Naive thymus-derived CD8-positive, alpha-beta T cell (primary cell): ENCODE results near the gene MYL5. TPM values are rescaled to one million over a fixed set of nuclear protein-coding genes. Genes with fewer than 3 reads are reported as not detected.

Source experiments
- ATAC-seq, 2 donors: fragments of 150-1000 bp; cut with Tn5 transposase in 1 of 2; sonication (Bioruptor Pico), chemical (Tn5 transposase) in 1 of 2; 1 replicate in 1 of 2; 2 replicates in 1 of 2; pipeline ENCODE4 v1.10.0; 2021; ENCODE audit warnings: mild to moderate bottlenecking in 2 of 2, moderate library complexity in 2 of 2
- POLR2A ChIA-PET: fragments of 350-600 bp; sonication (Branson Sonifier 250); formaldehyde crosslinking; loops from one replicate; lab custom pipeline; 2021; ENCODE audit warnings: antibody characterized with exemption; lab: Charles Lee
- DNase-seq, 10 donors: peaks; one replicate each; pipeline versions ENCODE4 v3.0.0 to v3.0.0-alpha.2; 2020 to 2022
- H3K27ac Mint-ChIP-seq, 10 donors: one replicate each; pipeline ENCODE4 v1.8.0; 2020 to 2022; ENCODE audit warnings: mild to moderate bottlenecking in 10 of 10, mixed read lengths in 10 of 10, moderate library complexity in 4 of 10, inconsistent platforms in 1 of 10
- H3K27me3 Mint-ChIP-seq, 5 donors: one replicate each; pipeline ENCODE4 v1.8.0; 2021 to 2022; ENCODE audit warnings: mixed read lengths in 5 of 5
- H3K36me3 Mint-ChIP-seq, 3 donors: one replicate each; pipeline ENCODE4 v1.8.0; 2020 to 2022; ENCODE audit warnings: mixed read lengths in 3 of 3, mild to moderate bottlenecking in 2 of 3, inconsistent platforms in 1 of 3
- H3K4me1 Mint-ChIP-seq, 4 donors: one replicate each; pipeline ENCODE4 v1.8.0; 2021 to 2022; ENCODE audit warnings: mixed read lengths in 4 of 4
- H3K4me3 Mint-ChIP-seq, 10 donors: one replicate each; pipeline ENCODE4 v1.8.0; 2020 to 2022; ENCODE audit warnings: mild to moderate bottlenecking in 10 of 10, mixed read lengths in 10 of 10, moderate library complexity in 6 of 10, inconsistent platforms in 1 of 10
- H3K9me3 Mint-ChIP-seq, 9 donors: one replicate each; pipeline ENCODE4 v1.8.0; 2020 to 2022; ENCODE audit warnings: mixed read lengths in 9 of 9, mild to moderate bottlenecking in 3 of 9, inconsistent platforms in 1 of 9, moderate library complexity in 1 of 9
- polyA plus RNA-seq, 3 donors: library from polyadenylated mRNA; unstranded; fragments of 300-500 nt; fragmentation: Illumina TruSeq; gene quantifications; one replicate each; pipeline ENCODE4 v1.2.3, GENCODE V29; 2021
- total RNA-seq, 8 experiments: library from RNA in 2 of 8; stranded (reverse) in 2 of 8; gene quantifications; one replicate each; pipeline ENCODE4 v1.2.3 and lab custom pipeline; 2021 to 2026

The MYL5 gene
- total and polyA plus RNA-seq, 5 experiments from 2014 or later, result 3.1 to 35.6 (median 13.9) TPM

DNA sequence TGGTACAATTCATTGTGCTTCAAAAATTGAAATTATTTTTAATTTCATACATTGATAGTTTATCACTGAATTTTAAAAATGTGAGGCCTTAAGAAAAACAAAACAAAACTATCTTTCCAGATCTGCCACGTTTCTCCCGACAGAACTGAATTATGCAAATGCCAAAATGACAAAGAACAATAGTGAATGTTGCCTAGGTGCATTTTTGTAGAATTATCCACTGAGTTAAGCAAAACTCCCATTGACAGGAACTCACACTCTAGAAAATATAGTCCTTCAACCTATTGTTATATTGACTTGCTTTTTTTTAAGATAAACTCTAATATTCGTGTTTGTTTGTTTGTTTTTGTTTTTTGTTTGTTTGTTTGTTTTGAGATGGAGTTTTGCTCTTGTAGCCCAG lies 37.8 kb downstream of the MYL5 start:
- no peak overlapping the region for H3K27ac Mint-ChIP-seq
- H3K36me3 Mint-ChIP-seq, result peaks cover 0 to 5% (median 0%) of the 10 kb centered on the region in 3 donors
- H3K27me3 Mint-ChIP-seq, result no peaks in the 10 kb centered on the region
- H3K4me1 Mint-ChIP-seq, result peaks cover 15 to 44% (median 38%) of the 10 kb centered on the region in 4 donors
- no peaks in the 10 kb centered on the region for H3K9me3 Mint-ChIP-seq
- POLR2A ChIA-PET, result no interaction called here
- H3K4me3 Mint-ChIP-seq, result no peak overlapping the region
- DNase-seq, result no peak
- ATAC-seq, result no peak

DNA sequence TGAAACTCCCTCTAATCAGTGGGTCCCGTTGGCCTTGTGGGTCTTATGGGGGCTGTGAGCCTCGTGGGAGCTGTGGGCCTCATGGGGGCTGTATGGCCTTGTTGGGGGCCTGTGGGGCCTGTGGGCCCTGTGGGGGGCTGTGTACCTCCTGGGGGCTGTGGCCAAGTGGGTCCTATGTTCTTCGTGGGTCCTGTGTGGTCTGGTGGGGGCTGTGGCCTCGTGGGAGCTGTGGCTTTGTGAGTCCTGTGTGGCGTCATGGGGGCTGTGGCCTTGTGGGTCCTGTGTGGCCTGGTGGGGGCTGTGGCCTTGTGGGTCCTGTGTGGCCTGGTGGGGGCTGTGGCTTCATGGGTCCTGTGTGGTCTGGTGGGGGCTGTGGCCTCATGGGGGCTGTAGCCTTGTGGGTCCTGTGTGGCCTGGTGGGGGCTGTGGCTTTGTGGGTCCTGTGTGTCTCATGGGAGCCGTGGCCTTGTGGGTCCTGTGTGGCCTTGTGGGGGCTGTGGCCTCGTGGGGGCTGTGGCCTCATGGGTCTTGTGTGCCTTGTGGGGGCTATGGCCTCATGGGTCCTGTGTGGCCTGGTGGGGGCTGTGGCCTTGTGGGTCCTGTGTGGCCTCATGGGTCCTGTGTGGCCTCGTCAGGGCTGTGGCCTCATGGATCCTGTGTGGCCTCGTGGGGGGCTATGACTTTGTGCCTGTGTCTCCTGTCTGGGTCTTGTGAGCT lies 38.7 kb downstream of the MYL5 start:
- peaks cover 0 to 5% (median 0%) of the 10 kb centered on the region in 3 donors for H3K36me3 Mint-ChIP-seq
- H3K27me3 Mint-ChIP-seq, result no peaks in the 10 kb centered on the region
- DNase-seq (peak in 1 of 10 donors; percentile 50), ATAC-seq (no peak)
- POLR2A ChIA-PET, result no interaction called here
- H3K9me3 Mint-ChIP-seq, result no peaks in the 10 kb centered on the region
- no peak overlapping the region for H3K4me3 Mint-ChIP-seq
- peaks cover 21 to 50% (median 44%) of the 10 kb centered on the region in 4 donors for H3K4me1 Mint-ChIP-seq
- H3K27ac Mint-ChIP-seq, result peak overlapping the region in 1 of 10 donors; percentile 56

GRCh38 chr4:714087-714486 lies 39.7 kb downstream of the MYL5 start:
- no peaks in the 10 kb centered on the region for H3K9me3 Mint-ChIP-seq
- H3K4me1 Mint-ChIP-seq, result peaks cover 15 to 45% (median 38%) of the 10 kb centered on the region in 4 donors
- no peak for ATAC-seq
- POLR2A ChIA-PET, result no interaction called here
- H3K27ac Mint-ChIP-seq, result peak overlapping the region in 1 of 10 donors; percentile 84
- H3K4me3 Mint-ChIP-seq, result no peak overlapping the region
- DNase-seq, result peak in 1 of 10 donors; percentile 37
- no peaks in the 10 kb centered on the region for H3K27me3 Mint-ChIP-seq
- H3K36me3 Mint-ChIP-seq, result peaks cover 0 to 5% (median 0%) of the 10 kb centered on the region in 3 donors

DNA sequence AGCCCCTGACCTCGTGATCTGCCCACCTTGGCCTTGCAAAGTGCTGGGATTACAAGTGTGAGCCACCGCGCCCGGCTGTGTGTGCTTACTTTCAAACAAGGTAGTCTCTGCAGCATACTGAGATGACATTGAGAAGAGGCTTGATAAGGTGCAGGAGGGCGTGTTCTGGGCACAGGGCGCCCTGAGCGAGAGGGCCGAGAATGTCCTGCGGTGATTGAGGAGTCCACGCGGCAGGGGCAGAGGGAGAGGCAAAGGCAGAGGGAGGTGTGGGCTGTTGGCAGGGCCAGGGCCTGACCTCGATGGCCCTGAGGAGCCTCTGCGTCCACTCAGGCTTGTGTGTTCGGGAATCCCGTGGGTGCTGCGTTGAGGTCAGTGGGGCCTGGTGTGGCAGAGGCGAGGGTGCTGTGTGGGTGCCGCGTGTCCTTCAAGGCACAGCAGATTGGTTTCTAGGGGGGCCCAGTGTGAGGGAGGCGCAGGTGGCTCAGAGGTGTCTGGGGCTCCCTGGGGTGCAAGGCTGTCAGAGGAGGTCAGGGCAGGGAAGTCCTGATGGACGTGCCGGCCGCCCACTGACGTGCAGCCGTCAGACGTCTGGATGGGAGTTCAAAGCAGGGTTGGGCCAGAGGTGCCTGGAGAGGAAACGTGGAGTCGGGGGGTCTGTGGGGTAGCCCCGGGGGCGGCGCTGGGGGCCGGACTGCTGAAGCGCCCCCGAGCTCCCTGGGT lies 43.4 kb downstream of the MYL5 start:
- Mint-ChIP-seq H3K36me3 (peaks cover 0 to 8% (median 3%) of the 10 kb centered on the region in 3 donors), H3K27ac (peak overlapping the region in 3 of 10 donors; percentile 66 to 81 (median 73)), H3K27me3 (no peaks in the 10 kb centered on the region), H3K9me3 (no peaks in the 10 kb centered on the region), H3K4me1 (peaks cover 17 to 47% (median 32%) of the 10 kb centered on the region in 4 donors), H3K4me3 (no peak overlapping the region)
- POLR2A ChIA-PET, result no interaction called here
- ATAC-seq (no peak), DNase-seq (peak in 1 of 10 donors; percentile 34)

DNA sequence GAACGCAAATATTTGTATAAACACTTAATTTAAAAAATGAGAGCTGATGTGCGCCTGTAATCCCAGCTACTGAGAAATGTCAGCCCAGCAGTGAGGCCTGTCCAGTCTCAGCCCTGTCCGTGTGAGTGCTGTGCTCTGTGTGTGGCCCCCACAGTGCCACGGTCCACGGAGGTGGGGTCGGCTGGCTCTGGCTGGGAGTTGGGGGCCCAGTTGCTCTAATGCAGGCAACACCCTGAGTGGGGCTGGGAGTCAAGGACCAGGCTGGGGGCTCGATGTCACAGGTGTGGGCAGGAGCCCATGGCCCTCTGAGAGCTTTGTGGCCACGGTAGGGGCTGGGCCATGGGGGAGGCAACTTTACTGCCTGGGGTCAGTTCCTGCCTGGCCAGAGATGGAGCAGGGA lies 44.1 kb downstream of the MYL5 start:
- no peak for ATAC-seq
- Mint-ChIP-seq H3K4me1 (peaks cover 20 to 47% (median 33%) of the 10 kb centered on the region in 4 donors), H3K27ac (peak overlapping the region in 1 of 10 donors; percentile 57), H3K4me3 (no peak overlapping the region), H3K9me3 (no peaks in the 10 kb centered on the region), H3K36me3 (peaks cover 0 to 11% (median 3%) of the 10 kb centered on the region in 3 donors), H3K27me3 (no peaks in the 10 kb centered on the region)
- POLR2A ChIA-PET, result no interaction called here
- DNase-seq, result no peak

DNA sequence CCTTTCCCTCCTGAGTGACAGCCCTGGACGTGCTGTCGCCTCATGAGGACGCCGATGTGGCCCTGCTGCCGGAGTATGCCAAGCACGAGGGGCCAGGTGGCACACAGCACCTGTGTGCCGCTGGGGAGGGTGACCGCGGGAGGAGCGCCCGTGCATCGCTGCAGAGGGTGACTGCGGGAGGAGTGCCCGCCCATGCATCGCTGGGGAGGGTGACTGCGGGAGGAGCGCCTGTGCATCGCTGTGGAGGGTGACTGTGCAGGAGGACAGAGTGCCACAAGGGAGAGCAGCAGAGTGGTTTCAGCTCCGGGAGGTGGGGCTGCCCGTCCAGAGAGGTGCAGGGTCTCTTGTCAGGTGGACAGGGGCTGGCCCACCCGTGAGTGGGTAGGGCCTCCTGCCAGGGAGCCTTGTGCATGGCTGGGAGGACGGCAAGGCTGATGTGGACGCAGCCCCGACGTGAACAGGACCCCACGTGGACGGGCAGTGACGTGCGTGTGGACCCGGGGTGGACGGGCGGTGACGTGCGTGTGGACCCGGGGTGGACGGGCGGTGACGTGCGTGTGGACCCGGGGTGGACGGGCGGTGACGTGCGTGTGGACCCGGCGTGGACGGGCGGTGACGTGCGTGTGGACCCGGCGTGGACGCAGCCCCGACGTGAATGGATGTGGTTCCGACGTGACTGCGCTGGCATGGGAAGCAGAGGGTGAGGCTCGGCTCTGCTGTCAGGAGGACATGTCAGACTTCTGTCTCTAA lies 45.9 kb downstream of the MYL5 start:
- DNase-seq, result no peak
- Mint-ChIP-seq H3K27me3 (no peaks in the 10 kb centered on the region), H3K4me3 (no peak overlapping the region), H3K4me1 (peaks cover 17 to 48% (median 31%) of the 10 kb centered on the region in 4 donors), H3K9me3 (no peaks in the 10 kb centered on the region), H3K27ac (no peak overlapping the region), H3K36me3 (peaks cover 0 to 12% (median 3%) of the 10 kb centered on the region in 3 donors)
- POLR2A ChIA-PET, result no interaction called here
- ATAC-seq, result no peak

DNA sequence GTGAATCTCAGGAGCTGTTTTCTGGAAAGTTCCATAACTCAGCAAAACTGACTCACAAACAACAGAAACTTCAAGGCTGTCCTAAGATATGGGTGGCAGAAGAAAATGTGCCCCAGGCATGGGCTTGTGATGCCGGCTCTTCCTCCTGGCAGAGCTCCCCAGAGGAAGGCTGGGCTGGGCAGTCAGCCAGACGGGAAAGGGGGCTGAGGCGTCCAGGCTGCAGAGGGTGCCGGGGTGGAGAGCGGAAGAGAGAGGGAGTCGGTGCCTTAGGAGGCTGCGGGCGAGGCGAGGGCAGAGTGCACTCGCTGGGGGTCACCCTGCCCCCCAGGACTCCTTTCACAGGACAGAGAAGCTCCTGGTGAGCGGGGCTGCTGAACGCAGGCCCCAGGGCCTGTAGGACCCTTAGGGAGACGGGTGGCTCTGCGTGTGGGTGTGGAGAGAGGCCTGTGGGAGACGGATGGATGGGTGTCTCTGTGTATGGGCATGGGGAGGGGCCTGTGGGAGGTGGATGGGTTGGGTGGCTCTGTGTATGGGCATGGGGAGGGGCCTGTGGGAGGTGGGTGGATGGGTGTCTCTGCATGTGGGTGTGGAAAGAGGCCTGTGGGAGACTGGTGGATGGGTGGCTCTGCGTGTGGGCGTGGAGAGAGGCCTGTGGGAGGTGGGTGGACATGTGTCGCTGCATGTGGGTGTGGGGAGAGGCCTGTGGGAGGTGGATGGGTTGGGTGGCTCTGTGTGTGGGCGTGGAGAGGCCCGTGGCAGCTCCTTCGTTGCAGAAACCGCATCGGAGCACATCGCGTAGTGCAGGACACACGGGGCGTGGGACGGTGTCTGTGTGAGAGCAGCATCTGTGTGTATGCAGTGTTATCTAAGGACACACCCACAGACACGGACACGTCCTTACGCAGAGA lies 47.2 kb downstream of the MYL5 start:
- no peak for DNase-seq
- H3K27ac Mint-ChIP-seq, result peak overlapping the region in 2 of 10 donors; percentile 19 to 27
- H3K27me3 Mint-ChIP-seq, result no peaks in the 10 kb centered on the region
- peaks cover 19 to 52% (median 33%) of the 10 kb centered on the region in 4 donors for H3K4me1 Mint-ChIP-seq
- H3K9me3 Mint-ChIP-seq, result no peaks in the 10 kb centered on the region
- no peak overlapping the region for H3K4me3 Mint-ChIP-seq
- POLR2A ChIA-PET, result no interaction called here
- H3K36me3 Mint-ChIP-seq, result peaks cover 0 to 12% (median 3%) of the 10 kb centered on the region in 3 donors
- no peak for ATAC-seq

GRCh38 chr4:722169-722725 lies 47.9 kb downstream of the MYL5 start:
- DNase-seq (no peak), ATAC-seq (no peak)
- no peaks in the 10 kb centered on the region for H3K27me3 Mint-ChIP-seq
- H3K4me3 Mint-ChIP-seq, result no peak overlapping the region
- POLR2A ChIA-PET, result no interaction called here
- H3K27ac Mint-ChIP-seq, result peak overlapping the region in 1 of 10 donors; percentile 19
- peaks cover 0 to 16% (median 3%) of the 10 kb centered on the region in 3 donors for H3K36me3 Mint-ChIP-seq
- no peaks in the 10 kb centered on the region for H3K9me3 Mint-ChIP-seq
- peaks cover 17 to 52% (median 36%) of the 10 kb centered on the region in 4 donors for H3K4me1 Mint-ChIP-seq

DNA sequence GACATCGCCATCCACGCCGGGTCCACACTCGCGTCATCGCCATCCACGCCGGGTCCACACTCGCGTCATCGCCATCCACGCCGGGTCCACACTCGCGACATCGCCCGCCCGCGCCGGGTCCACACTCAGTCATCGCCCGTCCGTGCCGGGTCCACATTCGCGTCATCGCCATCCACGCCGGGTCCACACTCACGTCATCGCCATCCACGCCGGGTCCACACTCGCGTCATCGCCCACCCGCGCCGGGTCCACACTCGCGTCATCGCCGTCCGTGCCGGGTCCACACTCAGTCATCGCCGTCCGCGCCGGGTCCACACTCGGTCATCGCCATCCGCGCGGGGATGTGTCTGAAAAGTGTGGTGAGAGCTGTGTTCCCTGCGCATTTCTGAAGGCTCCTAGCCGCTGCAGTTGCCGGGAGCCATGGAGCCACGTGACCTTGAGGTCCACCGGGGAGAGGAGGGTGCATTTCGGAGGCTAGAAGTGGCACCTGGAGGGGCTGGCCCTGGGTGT lies 48.6 kb downstream of the MYL5 start:
- DNase-seq (no peak), ATAC-seq (no peak)
- Mint-ChIP-seq H3K9me3 (no peaks in the 10 kb centered on the region), H3K27ac (peak overlapping the region in 1 of 10 donors; percentile 86), H3K4me3 (no peak overlapping the region), H3K4me1 (peaks cover 15 to 46% (median 35%) of the 10 kb centered on the region in 4 donors), H3K27me3 (no peaks in the 10 kb centered on the region), H3K36me3 (peaks cover 0 to 16% (median 3%) of the 10 kb centered on the region in 3 donors)
- POLR2A ChIA-PET, result no interaction called here

DNA sequence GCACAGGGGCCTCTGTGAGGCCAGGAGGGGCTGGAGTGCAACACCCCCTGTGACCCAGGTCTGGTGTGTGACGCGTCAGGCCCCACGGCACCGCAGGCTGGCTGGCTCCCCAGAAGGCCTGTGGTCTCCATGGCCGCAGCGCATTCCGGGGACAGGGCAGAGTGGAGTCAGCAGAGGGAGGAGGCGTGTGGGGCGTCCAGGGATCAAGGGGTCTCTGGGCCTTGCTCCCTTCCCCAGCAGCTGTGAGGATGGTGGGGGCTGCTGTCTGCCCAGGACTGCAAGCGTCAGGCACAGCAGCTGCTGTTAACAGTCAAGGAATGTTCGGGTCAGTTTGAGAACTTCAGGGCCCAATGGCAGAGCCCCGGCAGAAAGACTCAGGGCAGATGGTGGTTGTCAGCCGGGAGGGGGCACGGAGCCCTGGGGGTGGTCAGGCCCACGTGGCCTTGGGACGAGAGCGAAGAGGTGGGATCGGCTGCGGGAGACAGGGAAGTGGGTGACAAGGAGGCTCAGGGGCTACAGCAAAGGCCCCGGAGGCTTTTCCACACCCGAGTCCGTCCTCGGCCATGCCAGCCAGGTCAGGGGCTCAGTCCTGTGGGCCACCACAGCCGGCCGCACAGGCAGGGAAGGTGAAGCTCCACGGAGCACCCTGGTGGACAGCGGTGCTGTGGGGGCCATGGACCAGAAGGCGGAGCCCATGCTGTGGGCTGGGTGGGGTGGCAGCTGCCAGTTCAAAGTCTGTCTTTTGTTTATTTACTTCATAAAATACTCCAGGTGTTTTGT lies 49.6 kb downstream of the MYL5 start:
- Mint-ChIP-seq H3K4me3 (no peak overlapping the region), H3K27ac (peak overlapping the region in 1 of 10 donors; percentile 11), H3K27me3 (no peaks in the 10 kb centered on the region), H3K36me3 (peaks cover 0 to 18% (median 3%) of the 10 kb centered on the region in 3 donors), H3K4me1 (peaks cover 14 to 43% (median 33%) of the 10 kb centered on the region in 4 donors), H3K9me3 (no peaks in the 10 kb centered on the region)
- ATAC-seq (no peak), DNase-seq (peak in 1 of 10 donors; percentile 11)
- POLR2A ChIA-PET, result no interaction called here
